HG03565 (cell line): ENCODE measurements around the gene ATP2A3.
A peak's percentile ranks its signal among the peaks of the same experiment; 100 is the strongest.

ENCODE experiments used
- ATAC-seq: cut with Tn5 transposase; IDR thresholded peaks from one replicate; pipeline ENCODE4 v1.9.1; 2021; ENCODE audit warnings: mild to moderate bottlenecking, moderate library complexity; ENCODE audit not compliant: unreplicated experiment

Gene ATP2A3

GRCh38 chr17:3914312-3914670 lies 49.9 kb downstream of the ATP2A3 start:
- no peak for ATAC-seq

- ATAC-seq, result no peak
Observed at GRCh38 chr17:3913531-3914311, 50.5 kb downstream of the ATP2A3 start.

GRCh38 chr17:3912827-3913226 lies 51.4 kb downstream of the ATP2A3 start:
- ATAC-seq, result no peak

- ATAC-seq, result peak; percentile 64
Observed at GRCh38 chr17:3911271-3912053, 52.8 kb downstream of the ATP2A3 start.

GRCh38 chr17:3910420-3911270 lies 53.6 kb downstream of the ATP2A3 start:
- no peak for ATAC-seq

- no peak for ATAC-seq
Observed at GRCh38 chr17:3909257-3909656, 55.0 kb downstream of the ATP2A3 start.

GRCh38 chr17:3907483-3908216 lies 56.6 kb downstream of the ATP2A3 start:
- ATAC-seq, result no peak

GRCh38 chr17:3906881-3907280 lies 57.4 kb downstream of the ATP2A3 start:
- no peak for ATAC-seq

GRCh38 chr17:3905017-3905520 lies 59.2 kb downstream of the ATP2A3 start:
- no peak for ATAC-seq

- ATAC-seq, result no peak
Observed at GRCh38 chr17:3904501-3904900, 59.7 kb downstream of the ATP2A3 start.

- no peak for ATAC-seq
Observed at GRCh38 chr17:3903881-3904290, 60.4 kb downstream of the ATP2A3 start.

- ATAC-seq, result no peak
Observed at GRCh38 chr17:3903051-3903825, 61.0 kb downstream of the ATP2A3 start.

- ATAC-seq, result no peak
Observed at GRCh38 chr17:3900646-3901045, 63.6 kb downstream of the ATP2A3 start.

GRCh38 chr17:3897731-3898130 lies 66.5 kb downstream of the ATP2A3 start:
- ATAC-seq, result no peak

GRCh38 chr17:3896968-3897235 lies 67.3 kb downstream of the ATP2A3 start:
- ATAC-seq, result no peak

- no peak for ATAC-seq
Observed at GRCh38 chr17:3896108-3896967, 67.9 kb downstream of the ATP2A3 start.

GRCh38 chr17:3895354-3895753 lies 68.9 kb downstream of the ATP2A3 start:
- ATAC-seq, result no peak

- ATAC-seq, result no peak
Observed at GRCh38 chr17:3894911-3895343, 69.3 kb downstream of the ATP2A3 start.

GRCh38 chr17:3894188-3894587 lies 70.0 kb downstream of the ATP2A3 start:
- ATAC-seq, result no peak
